Thyroid gland (tissue), 4 donors: ENCODE data around the gene MSMO1.

Experiments
- CTCF ChIP-seq, 6 experiments: fragments of 200-600 bp in 3 of 6; fragments of 450-650 bp in 3 of 6; sonication (generic) in 3 of 6; IDR thresholded peaks; one replicate each; pipeline ENCODE4 v1.5.1; 2016 to 2019; ENCODE audit warnings: antibody characterized with exemption in 6 of 6, mild to moderate bottlenecking in 2 of 6, inconsistent platforms in 1 of 6, moderate library complexity in 1 of 6
- POLR2A ChIP-seq, 2 donors: fragments of 450-650 bp; IDR thresholded peaks; one replicate each; pipeline ENCODE4 v1.6.1; 2017; ENCODE audit warnings: antibody characterized with exemption in 2 of 2, mild to moderate bottlenecking in 2 of 2, moderate library complexity in 1 of 2

- TF ChIP-seq CTCF (IDR thresholded peaks at IDR 0.05) (no peak), POLR2A (IDR thresholded peaks at IDR 0.05) (no peak)
These were observed 20.4 kb downstream of the MSMO1 start for GRCh38 chr4:165347647-165348569.
